HepG2 (cell line): ENCODE results near the gene AADACL4.

ENCODE experiments used
- CTCF ChIP-seq: sonication (generic); formaldehyde crosslinking; IDR thresholded peaks from 2 replicates; pipeline ENCODE4 v1.5.0; 2020; ENCODE audit warnings: mild to moderate bottlenecking, missing genetic modification reagents, moderate library complexity
- HNF1B ChIP-seq: sonication (generic); formaldehyde crosslinking; IDR thresholded peaks from 2 replicates; pipeline ENCODE4 v1.5.1; 2020; ENCODE audit warnings: mild to moderate bottlenecking, moderate library complexity, missing genetic modification reagents
- HNF4G ChIP-seq, 2 experiments: sonication (generic) in 1 of 2; formaldehyde crosslinking in 1 of 2; IDR thresholded peaks; 2 replicates each; pipeline versions ENCODE4 v1.4.0 to v1.6.1; 2011 to 2020; ENCODE audit warnings: borderline replicate concordance in 2 of 2, low read depth in 2 of 2, mild to moderate bottlenecking in 2 of 2, low read length in 1 of 2, missing genetic modification reagents in 1 of 2, moderate library complexity in 1 of 2
- MAFK ChIP-seq, 2 experiments: IDR thresholded peaks in 1 of 2; conservative IDR thresholded peaks in 1 of 2; 2 replicates each; pipeline ENCODE4 v1.6.1; 2011; ENCODE audit warnings: improper control_type of control experiment in 2 of 2, low read length in 2 of 2
- MYC ChIP-seq: sonication (generic); formaldehyde crosslinking; IDR thresholded peaks from 2 replicates; pipeline ENCODE4 v1.9.0; 2021; ENCODE audit warnings: missing genetic modification reagents, borderline replicate concordance
- NFYB ChIP-seq: sonication (generic); formaldehyde crosslinking; IDR thresholded peaks from 2 replicates; pipeline ENCODE4 v1.4.0; 2020; ENCODE audit warnings: missing genetic modification reagents
- TAF15 ChIP-seq: fragments of 200-400 bp; formaldehyde crosslinking; IDR thresholded peaks from one replicate; pipeline ENCODE4 v1.6.1; 2018; ENCODE audit warnings: mild to moderate bottlenecking, low read depth, low read length; ENCODE audit not compliant: poor library complexity, severe bottlenecking
- ZBTB38 ChIP-seq: sonication (generic); formaldehyde crosslinking; IDR thresholded peaks from 2 replicates; pipeline ENCODE4 v1.5.1; 2020; ENCODE audit warnings: mild to moderate bottlenecking, missing genetic modification reagents
- ZFP91 ChIP-seq: sonication (generic); formaldehyde crosslinking; IDR thresholded peaks from 2 replicates; pipeline ENCODE4 v1.9.0; 2022; ENCODE audit warnings: missing genetic modification reagents, mild to moderate bottlenecking, borderline replicate concordance
- ZNF776 ChIP-seq: sonication (generic); formaldehyde crosslinking; IDR thresholded peaks from 2 replicates; pipeline ENCODE4 v1.4.0; 2020; ENCODE audit warnings: mild to moderate bottlenecking, missing genetic modification reagents
- ZSCAN30 ChIP-seq: sonication (generic); formaldehyde crosslinking; IDR thresholded peaks from 2 replicates; pipeline ENCODE4 v1.5.0; 2020; ENCODE audit warnings: mild to moderate bottlenecking, missing genetic modification reagents
- TF ChIP-seq, protein P1 (sequence below): sonication (generic); formaldehyde crosslinking; IDR thresholded peaks from 2 replicates; pipeline ENCODE4 v1.5.1; 2020; ENCODE audit warnings: missing genetic modification reagents, mild to moderate bottlenecking, borderline replicate concordance
- TF ChIP-seq, protein P2 (sequence below): IDR thresholded peaks from 2 replicates; pipeline ENCODE4 v1.6.1; 2012; ENCODE audit warnings: inconsistent platforms

DNA sequence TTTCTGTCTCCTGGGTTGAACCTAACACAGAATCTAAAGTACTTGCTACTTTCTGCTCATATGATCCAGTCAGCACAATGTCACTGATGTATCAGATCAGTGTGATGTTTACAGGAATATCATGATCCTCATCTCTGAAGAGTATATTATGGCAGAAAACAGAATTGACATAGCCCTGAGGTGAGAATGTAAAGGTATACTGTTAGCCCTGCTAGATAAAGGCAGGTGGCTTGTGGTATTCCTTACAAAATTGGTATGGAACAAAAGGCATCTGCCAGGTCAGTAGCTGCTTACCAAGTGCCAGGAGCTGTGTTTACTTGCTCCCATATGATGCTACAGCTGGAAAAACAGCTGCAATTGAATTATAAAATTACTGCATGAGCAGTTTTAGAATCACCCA lies 30.5 kb downstream of the AADACL4 start:
- TF ChIP-seq MAFK (conservative IDR thresholded peaks at IDR 0.05 in 1 of 2, IDR thresholded peaks at IDR 0.05 in 1 of 2; ENCODE audit: low read length in 2 of 2) (no peak), NFYB (CRISPR knock-in tag) (no peak), TAF15 (no peak), ZNF776 (CRISPR knock-in tag) (no peak), MYC (CRISPR knock-in tag) (no peak), ZSCAN30 (CRISPR knock-in tag) (no peak), CTCF (CRISPR knock-in tag) (no peak), ZBTB38 (CRISPR knock-in tag) (no peak), HNF1B (CRISPR knock-in tag) (no peak), HNF4G (IDR thresholded peaks at IDR 0.05; ENCODE audit: borderline replicate concordance, low read depth, low read length) (no peak), HNF4G (CRISPR knock-in tag; IDR thresholded peaks at IDR 0.05; ENCODE audit: borderline replicate concordance, low read depth) (no peak), ZFP91 (CRISPR knock-in tag) (no peak)
- TF ChIP-seq, protein P1, sequence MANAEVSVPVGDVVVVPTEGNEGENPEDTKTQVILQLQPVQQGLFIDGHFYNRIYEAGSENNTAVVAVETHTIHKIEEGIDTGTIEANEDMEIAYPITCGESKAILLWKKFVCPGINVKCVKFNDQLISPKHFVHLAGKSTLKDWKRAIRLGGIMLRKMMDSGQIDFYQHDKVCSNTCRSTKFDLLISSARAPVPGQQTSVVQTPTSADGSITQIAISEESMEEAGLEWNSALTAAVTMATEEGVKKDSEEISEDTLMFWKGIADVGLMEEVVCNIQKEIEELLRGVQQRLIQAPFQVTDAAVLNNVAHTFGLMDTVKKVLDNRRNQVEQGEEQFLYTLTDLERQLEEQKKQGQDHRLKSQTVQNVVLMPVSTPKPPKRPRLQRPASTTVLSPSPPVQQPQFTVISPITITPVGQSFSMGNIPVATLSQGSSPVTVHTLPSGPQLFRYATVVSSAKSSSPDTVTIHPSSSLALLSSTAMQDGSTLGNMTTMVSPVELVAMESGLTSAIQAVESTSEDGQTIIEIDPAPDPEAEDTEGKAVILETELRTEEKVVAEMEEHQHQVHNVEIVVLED (CRISPR knock-in tag) = no peak
- TF ChIP-seq, protein P2, sequence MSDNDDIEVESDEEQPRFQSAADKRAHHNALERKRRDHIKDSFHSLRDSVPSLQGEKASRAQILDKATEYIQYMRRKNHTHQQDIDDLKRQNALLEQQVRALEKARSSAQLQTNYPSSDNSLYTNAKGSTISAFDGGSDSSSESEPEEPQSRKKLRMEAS = no peak
